GM12891 (cell line): Measurements from ENCODE around the gene PXK.
"Not testable (repeated sequence)": the region's sequence is repeated elsewhere in the genome, so short reads cannot be mapped to it uniquely, and the experiment has no call there.

Experiments
- PAX5 ChIP-seq: IDR thresholded peaks from 2 replicates; pipeline ENCODE4 v1.6.1; 2011; ENCODE audit warnings: low read length, moderate library complexity, mild to moderate bottlenecking; ENCODE audit not compliant: insufficient read depth, severe bottlenecking
- POLR2A ChIP-seq: IDR thresholded peaks from 2 replicates; pipeline ENCODE4 v1.6.1; 2011; ENCODE audit warnings: low read depth, low read length, control low read depth
- POLR2AphosphoS5 ChIP-seq: IDR thresholded peaks from 2 replicates; pipeline ENCODE4 v1.6.1; 2011; ENCODE audit warnings: low read depth, low read length, control low read depth
- POU2F2 ChIP-seq: IDR thresholded peaks from 2 replicates; pipeline ENCODE4 v1.6.1; 2011; ENCODE audit warnings: low read depth, mild to moderate bottlenecking, control low read depth, low read length, moderate library complexity
- TAF1 ChIP-seq: IDR thresholded peaks from 2 replicates; pipeline ENCODE4 v1.6.1; 2011; ENCODE audit warnings: low read depth, low read length, control low read depth

DNA sequence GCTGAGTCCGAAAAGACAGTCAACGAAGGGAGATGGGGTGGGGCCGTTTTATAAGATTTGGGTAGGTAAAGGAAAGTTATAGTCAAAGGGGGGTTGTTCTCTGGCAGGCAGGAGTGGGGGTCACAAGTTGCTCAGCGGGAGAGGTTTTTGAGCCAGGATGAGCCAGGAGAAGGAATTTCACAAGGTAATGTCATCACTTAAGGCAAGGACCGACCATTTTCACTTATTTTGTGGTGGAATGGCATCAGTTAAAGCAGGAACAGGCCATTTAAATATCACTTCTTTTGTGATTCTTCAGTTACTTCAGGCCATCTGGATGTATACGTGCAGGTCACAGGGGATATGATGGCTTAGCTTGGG is 108.3 kb downstream of the PXK start:
- not testable (repeated sequence) for TF ChIP-seq POLR2AphosphoS5, POLR2A, POU2F2, PAX5, TAF1
